Neural progenitor cell (in vitro differentiated cells): ENCODE measurements around the gene TNFRSF21. TPM values are rescaled to one million over a fixed set of nuclear protein-coding genes. Genes with fewer than 3 reads are reported as not detected.

Source experiments
- DNase-seq: peaks from one replicate; pipeline ENCODE4 v3.0.0-alpha.2; 2016; ENCODE audit warnings: low spot score
- H2AFZ ChIP-seq: fragments of 200-600 bp; sonication (generic); replicated peaks from 2 replicates; pipeline ENCODE4 v1.6.1; 2016; ENCODE audit warnings: antibody characterized with exemption
- H3F3A ChIP-seq: fragments of 200-600 bp; sonication (generic); 2 replicates; pipeline ENCODE4 v1.6.1; 2016; ENCODE audit warnings: antibody characterized with exemption, low read depth
- H3K27ac ChIP-seq: fragments of 200-600 bp; sonication (generic); 2 replicates; pipeline ENCODE4 v1.5.1; 2016; ENCODE audit warnings: mild to moderate bottlenecking
- H3K27me3 ChIP-seq: fragments of 200-600 bp; sonication (generic); 2 replicates; pipeline ENCODE4 v1.6.1; 2016; ENCODE audit warnings: mild to moderate bottlenecking, moderate library complexity
- H3K36me3 ChIP-seq: fragments of 200-600 bp; sonication (generic); 2 replicates; pipeline ENCODE4 v1.5.1; 2016
- H3K4me1 ChIP-seq: fragments of 200-600 bp; sonication (generic); 2 replicates; pipeline ENCODE4 v1.6.1; 2016; ENCODE audit warnings: mixed run types
- H3K4me2 ChIP-seq: fragments of 200-600 bp; sonication (generic); 2 replicates; pipeline ENCODE4 v1.6.1; 2016
- H3K4me3 ChIP-seq: fragments of 200-600 bp; sonication (generic); 2 replicates; pipeline ENCODE4 v1.5.1; 2016
- H3K79me2 ChIP-seq: fragments of 200-600 bp; sonication (generic); 2 replicates; pipeline ENCODE4 v1.6.1; 2016; ENCODE audit warnings: low read depth
- H3K9ac ChIP-seq: fragments of 200-600 bp; sonication (generic); 2 replicates; pipeline ENCODE4 v1.6.1; 2016
- H3K9me3 ChIP-seq: fragments of 200-600 bp; sonication (generic); 2 replicates; pipeline ENCODE4 v1.5.1; 2016; ENCODE audit warnings: low read depth
- H4K20me1 ChIP-seq: fragments of 200-600 bp; sonication (generic); 2 replicates; pipeline ENCODE4 v1.6.1; 2016; ENCODE audit warnings: low read depth
- H3K27ac Mint-ChIP-seq: 3 replicates; pipeline ENCODE4 v1.8.0; 2021; ENCODE audit warnings: mixed read lengths
- H3K27me3 Mint-ChIP-seq: 2 replicates; pipeline ENCODE4 v1.8.0; 2022; ENCODE audit warnings: low read depth, mild to moderate bottlenecking, inconsistent platforms, moderate library complexity, mixed read lengths; ENCODE audit not compliant: insufficient read depth
- H3K36me3 Mint-ChIP-seq: 3 replicates; pipeline ENCODE4 v1.8.0; 2021; ENCODE audit warnings: mixed read lengths
- H3K4me1 Mint-ChIP-seq: 3 replicates; pipeline ENCODE4 v1.8.0; 2021; ENCODE audit warnings: mixed read lengths
- H3K4me3 Mint-ChIP-seq: 3 replicates; pipeline ENCODE4 v1.8.0; 2021; ENCODE audit warnings: mild to moderate bottlenecking, moderate library complexity, mixed read lengths
- H3K9me3 Mint-ChIP-seq: 3 replicates; pipeline ENCODE4 v1.8.0; 2020; ENCODE audit warnings: mixed read lengths
- CTCF ChIP-seq: fragments of 200-600 bp; sonication (generic); IDR thresholded peaks from 2 replicates; pipeline ENCODE4 v1.5.1; 2017; ENCODE audit warnings: antibody characterized with exemption, mild to moderate bottlenecking
- EZH2 ChIP-seq: fragments of 200-600 bp; sonication (generic); IDR thresholded peaks from 2 replicates; pipeline ENCODE4 v1.6.1; 2017; ENCODE audit warnings: antibody characterized with exemption, mild to moderate bottlenecking, moderate library complexity
- EZH2phosphoT487 ChIP-seq: fragments of 200-600 bp; sonication (generic); IDR thresholded peaks from 2 replicates; pipeline ENCODE4 v1.6.1; 2017; ENCODE audit warnings: antibody characterized with exemption
- total RNA-seq: library from RNA; depleted of rRNA; stranded (reverse); fragments of >200 nt; gene quantifications from 2 replicates; pipeline ENCODE4 v1.2.3, GENCODE V29; 2015; ENCODE audit warnings: low replicate concordance

TNFRSF21 gene
- total RNA-seq, 1 donor from 2014 or later, result 16.9 TPM

- no peak for TF ChIP-seq EZH2phosphoT487
- no peak for TF ChIP-seq EZH2
- no peak for TF ChIP-seq CTCF
- Mint-ChIP-seq H3K4me1 (no peaks in the 10 kb centered on the region), H3K27me3 (peaks cover 4% of the 10 kb centered on the region), H3K36me3 (peaks cover 26% of the 10 kb centered on the region), H3K27ac (no peak overlapping the region), H3K4me3 (no peak overlapping the region), H3K9me3 (peaks cover 8% of the 10 kb centered on the region)
- no peaks in the 10 kb centered on the region for H3F3A ChIP-seq
- no peak overlapping the region for H3K9ac ChIP-seq
- H4K20me1 ChIP-seq, result no peaks in the 10 kb centered on the region
- H3K4me3 ChIP-seq, result no peak overlapping the region
- no peak overlapping the region for H3K4me2 ChIP-seq
- peaks cover 45% of the 10 kb centered on the region for H3K79me2 ChIP-seq
- H2AFZ ChIP-seq, result no peak overlapping the region
- no peak for DNase-seq
- H3K9me3 ChIP-seq, result no peaks in the 10 kb centered on the region
- no peaks in the 10 kb centered on the region for H3K4me1 ChIP-seq
- no peaks in the 10 kb centered on the region for H3K27me3 ChIP-seq
- H3K36me3 ChIP-seq, result no peaks in the 10 kb centered on the region
- no peak overlapping the region for H3K27ac ChIP-seq
These were observed 41.0 kb downstream of the TNFRSF21 start for GRCh38 chr6:47268572-47269187.

- Histone ChIP-seq H3F3A (no peaks in the 10 kb centered on the region), H3K4me2 (no peak overlapping the region), H3K9me3 (no peaks in the 10 kb centered on the region), H3K27ac (no peak overlapping the region), H3K4me1 (no peaks in the 10 kb centered on the region), H3K27me3 (no peaks in the 10 kb centered on the region), H2AFZ (no peak overlapping the region), H3K4me3 (no peak overlapping the region), H3K36me3 (no peaks in the 10 kb centered on the region), H4K20me1 (no peaks in the 10 kb centered on the region), H3K9ac (no peak overlapping the region), H3K79me2 (peaks cover 32% of the 10 kb centered on the region)
- Mint-ChIP-seq H3K36me3 (peaks cover 13% of the 10 kb centered on the region), H3K27me3 (peaks cover 4% of the 10 kb centered on the region), H3K9me3 (peaks cover 2% of the 10 kb centered on the region), H3K4me1 (no peaks in the 10 kb centered on the region), H3K4me3 (no peak overlapping the region), H3K27ac (no peak overlapping the region)
- no peak for DNase-seq
- TF ChIP-seq EZH2 (no peak), CTCF (no peak)
These were observed 42.4 kb downstream of the TNFRSF21 start for GRCh38 chr6:47267301-47267700.

GRCh38 chr6:47265971-47266370, 43.7 kb downstream of the TNFRSF21 start:
- Histone ChIP-seq H3F3A (no peaks in the 10 kb centered on the region), H2AFZ (no peak overlapping the region), H3K27me3 (no peaks in the 10 kb centered on the region), H4K20me1 (no peaks in the 10 kb centered on the region), H3K4me1 (no peaks in the 10 kb centered on the region), H3K4me3 (no peak overlapping the region), H3K9ac (no peak overlapping the region), H3K27ac (no peak overlapping the region), H3K79me2 (peaks cover 29% of the 10 kb centered on the region), H3K9me3 (no peaks in the 10 kb centered on the region), H3K4me2 (no peak overlapping the region), H3K36me3 (no peaks in the 10 kb centered on the region)
- no peak for TF ChIP-seq CTCF
- no peak for TF ChIP-seq EZH2
- no peak for TF ChIP-seq EZH2phosphoT487
- H3K9me3 Mint-ChIP-seq, result peaks cover 2% of the 10 kb centered on the region
- peaks cover 4% of the 10 kb centered on the region for H3K4me1 Mint-ChIP-seq
- peaks cover 9% of the 10 kb centered on the region for H3K36me3 Mint-ChIP-seq
- H3K4me3 Mint-ChIP-seq, result no peak overlapping the region
- no peak for DNase-seq
- peaks cover 2% of the 10 kb centered on the region for H3K27me3 Mint-ChIP-seq
- no peak overlapping the region for H3K27ac Mint-ChIP-seq
